Activated CD4-positive, alpha-beta T cell treated with anti-CD3 and anti-CD28 coated beads, Interleukin-2, amount 50 U/mL, for 4 hours (primary cell): ENCODE results near the gene PIK3IP1.
A peak's percentile ranks its signal among the peaks of the same experiment; 100 is the strongest.

Experiments
- DNase-seq, 2 experiments: peaks; one replicate each; pipeline ENCODE4 v3.0.0-alpha.2; 2020

Gene PIK3IP1

DNA sequence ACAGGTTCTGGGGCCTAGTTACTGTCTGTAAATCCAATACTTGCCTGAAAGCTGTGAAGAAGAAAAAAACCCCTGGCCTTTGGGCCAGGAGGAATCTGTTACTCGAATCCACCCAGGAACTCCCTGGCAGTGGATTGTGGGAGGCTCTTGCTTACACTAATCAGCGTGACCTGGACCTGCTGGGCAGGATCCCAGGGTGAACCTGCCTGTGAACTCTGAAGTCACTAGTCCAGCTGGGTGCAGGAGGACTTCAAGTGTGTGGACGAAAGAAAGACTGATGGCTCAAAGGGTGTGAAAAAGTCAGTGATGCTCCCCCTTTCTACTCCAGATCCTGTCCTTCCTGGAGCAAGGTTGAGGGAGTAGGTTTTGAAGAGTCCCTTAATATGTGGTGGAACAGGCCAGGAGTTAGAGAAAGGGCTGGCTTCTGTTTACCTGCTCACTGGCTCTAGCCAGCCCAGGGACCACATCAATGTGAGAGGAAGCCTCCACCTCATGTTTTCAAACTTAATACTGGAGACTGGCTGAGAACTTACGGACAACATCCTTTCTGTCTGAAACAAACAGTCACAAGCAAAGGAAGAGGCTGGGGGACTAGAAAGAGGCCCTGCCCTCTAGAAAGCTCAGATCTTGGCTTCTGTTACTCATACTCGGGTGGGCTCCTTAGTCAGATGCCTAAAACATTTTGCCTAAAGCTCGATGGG is 13.5 kb downstream of the PIK3IP1 start:
- peak in 1 of 2 experiments; percentile 26 for DNase-seq

GRCh38 chr22:31278151-31278621 is 14.1 kb downstream of the PIK3IP1 start:
- no peak for DNase-seq

GRCh38 chr22:31277741-31278140 is 14.5 kb downstream of the PIK3IP1 start:
- DNase-seq: no peak

- DNase-seq: no peak
These were observed 15.7 kb downstream of the PIK3IP1 start for GRCh38 chr22:31276426-31277167.

DNA sequence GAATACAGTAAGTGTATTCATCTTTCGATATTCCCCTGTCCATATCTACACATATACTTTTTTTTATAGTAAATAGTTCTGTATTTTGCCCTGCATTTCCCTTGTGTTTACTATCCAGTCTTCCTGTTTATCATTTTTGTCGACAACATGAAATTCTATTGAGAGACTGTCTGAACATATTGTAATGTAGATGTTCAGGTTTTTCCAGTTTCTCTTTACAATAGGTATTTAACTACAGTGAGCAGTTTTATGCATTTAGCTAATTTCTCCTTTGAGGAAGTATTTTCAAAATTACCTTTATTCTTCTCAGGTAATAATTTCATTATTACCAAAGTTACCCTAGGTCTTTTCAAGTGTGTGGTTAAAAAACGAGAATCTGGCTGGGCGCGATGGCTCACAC is 16.7 kb downstream of the PIK3IP1 start:
- DNase-seq: no peak

DNA sequence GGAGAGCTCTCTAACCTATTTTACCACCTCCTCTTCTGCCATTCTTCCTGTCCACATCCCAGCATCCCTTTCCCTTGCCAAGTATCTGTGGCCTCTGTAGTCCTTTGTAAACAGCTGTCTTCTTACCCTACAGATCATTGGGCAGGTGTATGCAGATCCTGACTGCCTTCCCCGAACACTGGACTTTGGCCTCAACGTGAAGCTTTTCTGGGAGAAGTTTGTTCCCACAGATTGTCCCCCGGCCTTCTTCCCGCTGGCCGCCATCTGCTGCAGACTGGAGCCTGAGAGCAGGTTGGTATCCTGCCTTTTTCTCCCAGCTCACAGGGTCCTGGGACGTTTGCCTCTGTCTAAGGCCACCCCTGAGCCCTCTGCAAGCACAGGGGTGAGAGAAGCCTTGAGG is 17.3 kb downstream of the PIK3IP1 start:
- DNase-seq: no peak

DNA sequence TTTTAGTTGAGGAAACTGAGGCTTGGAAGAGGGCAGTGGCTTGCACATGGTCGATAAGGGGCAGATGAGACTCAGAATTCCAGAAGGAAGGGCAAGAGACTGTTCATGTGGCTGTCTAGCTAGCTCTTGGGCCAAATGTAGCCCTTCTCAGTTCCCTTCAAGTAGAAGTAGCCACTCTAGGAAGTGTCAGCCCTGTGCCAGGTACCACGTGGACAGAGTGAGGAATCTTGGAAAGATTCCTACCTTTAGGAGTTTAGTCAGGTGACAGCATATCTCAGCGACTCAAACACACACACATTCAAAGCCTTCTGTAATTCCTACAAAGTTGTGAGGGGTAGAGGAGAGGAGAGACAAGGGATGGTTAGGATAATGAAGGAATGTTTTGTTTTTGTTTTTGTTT is 18.3 kb downstream of the PIK3IP1 start:
- DNase-seq: no peak

- DNase-seq: peak; percentile 49 to 52
These were observed 19.5 kb downstream of the PIK3IP1 start for GRCh38 chr22:31272522-31273446.

- no peak for DNase-seq
These were observed 20.8 kb downstream of the PIK3IP1 start for GRCh38 chr22:31271485-31271884.

DNA sequence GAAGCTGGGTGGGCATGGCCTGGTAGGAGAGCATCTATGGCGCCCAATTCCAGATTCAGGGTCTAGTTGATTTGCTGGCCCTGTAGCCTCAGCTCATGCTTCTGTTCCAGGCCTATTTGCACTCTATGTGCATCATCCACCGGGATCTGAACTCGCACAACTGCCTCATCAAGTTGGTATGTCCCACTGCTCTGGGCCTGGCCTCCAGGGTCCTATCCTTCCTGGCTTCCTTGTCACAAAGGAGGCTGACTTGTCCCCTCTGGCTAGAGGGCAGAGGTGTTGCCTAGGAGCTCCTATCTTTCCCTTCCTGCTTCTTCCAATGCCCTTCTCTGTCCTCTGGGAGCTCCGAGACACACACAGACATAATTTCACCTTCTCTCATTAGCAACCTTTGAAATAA is 21.3 kb downstream of the PIK3IP1 start:
- DNase-seq: no peak

GRCh38 chr22:31269892-31270579 is 22.3 kb downstream of the PIK3IP1 start:
- DNase-seq: no peak

GRCh38 chr22:31268281-31268680 is 24.0 kb downstream of the PIK3IP1 start:
- no peak for DNase-seq

- no peak for DNase-seq
These were observed 28.2 kb downstream of the PIK3IP1 start for GRCh38 chr22:31263896-31264640.

DNA sequence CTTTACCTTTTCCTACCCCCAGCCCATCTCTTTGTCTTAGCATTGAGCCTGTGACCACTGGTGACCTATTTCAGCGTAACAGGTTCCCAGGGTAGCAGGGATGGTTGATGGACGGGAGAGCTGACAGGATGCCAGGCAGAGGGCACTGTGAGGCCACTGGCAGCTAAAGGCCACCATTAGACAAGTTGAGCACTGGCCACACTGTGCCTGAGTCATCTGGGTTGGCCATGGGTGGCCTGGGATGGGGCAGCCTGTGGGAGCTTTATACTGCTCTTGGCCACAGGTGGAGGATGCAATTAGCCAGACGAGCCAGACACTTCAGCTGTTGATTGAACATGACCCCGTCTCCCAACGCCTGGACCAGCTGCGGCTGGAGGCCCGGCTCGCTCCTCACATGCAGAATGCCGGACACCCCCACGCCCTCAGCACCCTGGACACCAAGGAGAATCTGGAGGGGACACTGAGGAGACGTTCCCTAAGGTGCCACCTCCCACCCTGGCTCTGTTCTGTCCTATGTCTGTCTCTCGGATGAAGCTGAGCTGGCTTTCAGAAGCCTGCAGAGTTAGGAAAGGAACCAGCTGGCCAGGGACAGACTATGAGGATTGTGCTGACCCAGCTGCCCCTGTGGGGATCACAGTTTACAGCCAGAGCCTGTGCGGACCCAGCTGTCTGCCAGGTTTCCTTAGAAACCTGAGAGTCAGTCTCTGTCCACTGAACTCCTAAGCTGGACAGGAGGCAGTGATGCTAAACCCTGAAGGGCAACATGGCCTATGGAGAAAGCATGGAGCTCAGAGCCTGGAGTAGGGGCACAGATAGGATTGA is 29.8 kb downstream of the PIK3IP1 start:
- DNase-seq: no peak

GRCh38 chr22:31260474-31260856 is 31.8 kb downstream of the PIK3IP1 start:
- DNase-seq: no peak

DNA sequence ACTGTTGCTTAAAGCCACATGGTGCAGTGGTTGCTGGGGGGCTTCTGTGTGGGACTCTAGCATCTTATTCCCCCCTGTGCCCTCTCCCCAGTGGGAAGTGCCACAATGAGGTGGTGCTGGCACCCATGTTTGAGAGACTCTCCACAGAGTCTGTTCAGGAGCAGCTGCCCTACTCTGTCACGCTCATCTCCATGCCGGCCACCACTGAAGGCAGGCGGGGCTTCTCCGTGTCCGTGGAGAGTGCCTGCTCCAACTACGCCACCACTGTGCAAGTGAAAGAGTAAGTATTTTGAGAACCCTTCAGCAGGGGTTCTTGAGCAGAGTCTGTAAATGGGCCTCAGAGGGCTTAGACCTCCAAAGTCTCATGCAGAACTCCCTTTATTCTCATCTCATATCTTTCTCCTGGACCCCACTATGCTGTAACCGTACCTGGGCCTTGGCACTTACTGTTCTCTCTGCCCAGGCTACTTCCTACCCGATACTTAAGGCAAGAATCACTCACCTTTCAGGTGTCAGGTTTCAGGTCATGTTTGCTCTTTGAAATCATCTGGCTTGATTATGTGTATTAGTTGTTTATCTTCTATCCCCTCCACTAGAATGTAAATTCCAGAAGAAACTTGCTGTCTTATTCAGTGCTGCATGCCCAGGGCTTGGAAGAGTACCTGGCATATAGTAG is 32.4 kb downstream of the PIK3IP1 start:
- DNase-seq: no peak

GRCh38 chr22:31253949-31254348 is 38.3 kb downstream of the PIK3IP1 start:
- DNase-seq: no peak

- no peak for DNase-seq
These were observed 41.3 kb downstream of the PIK3IP1 start for GRCh38 chr22:31250740-31251600.
